CD4-positive, alpha-beta T cell treated with Interleukin-10 for 1 hour (primary cell): ENCODE results near the gene PCCA.
"Not testable (repeated sequence)": the region's sequence is repeated elsewhere in the genome, so short reads cannot be mapped to it uniquely, and the experiment has no call there.

Experiments
- DNase-seq: peaks from one replicate; pipeline ENCODE4 v3.0.0-alpha.2; 2020

The PCCA gene

GRCh38 chr13:100315522-100315921 lies 226.6 kb downstream of the PCCA start:
- DNase-seq = no peak

GRCh38 chr13:100318473-100318872 lies 229.6 kb downstream of the PCCA start:
- not testable (repeated sequence) for DNase-seq

GRCh38 chr13:100323937-100324336 lies 235.0 kb downstream of the PCCA start:
- DNase-seq = no peak

GRCh38 chr13:100330662-100331061 lies 241.8 kb downstream of the PCCA start:
- DNase-seq = no peak

GRCh38 chr13:100333141-100333540 lies 244.2 kb downstream of the PCCA start:
- no peak for DNase-seq

- no peak for DNase-seq
These were observed 245.3 kb downstream of the PCCA start for GRCh38 chr13:100334214-100334613.

GRCh38 chr13:100336795-100337516 lies 248.1 kb downstream of the PCCA start:
- DNase-seq = no peak

GRCh38 chr13:100338275-100338674 lies 249.4 kb downstream of the PCCA start:
- DNase-seq = no peak

- no peak for DNase-seq
These were observed 250.6 kb downstream of the PCCA start for GRCh38 chr13:100339411-100339940.

- DNase-seq = no peak
These were observed 252.0 kb downstream of the PCCA start for GRCh38 chr13:100340865-100341264.

- DNase-seq = no peak
These were observed 252.4 kb downstream of the PCCA start for GRCh38 chr13:100341327-100341726.

GRCh38 chr13:100344544-100344943 lies 255.7 kb downstream of the PCCA start:
- DNase-seq = no peak

GRCh38 chr13:100347968-100348367 lies 259.1 kb downstream of the PCCA start:
- no peak for DNase-seq

GRCh38 chr13:100349594-100349993 lies 260.7 kb downstream of the PCCA start:
- no peak for DNase-seq

- DNase-seq = no peak
These were observed 261.7 kb downstream of the PCCA start for GRCh38 chr13:100350601-100351000.

- DNase-seq = no peak
These were observed 267.5 kb downstream of the PCCA start for GRCh38 chr13:100356426-100356825.

- no peak for DNase-seq
These were observed 268.0 kb downstream of the PCCA start for GRCh38 chr13:100356889-100357288.

GRCh38 chr13:100357764-100358163 lies 268.9 kb downstream of the PCCA start:
- DNase-seq = no peak

- DNase-seq = no peak
These were observed 272.6 kb downstream of the PCCA start for GRCh38 chr13:100361504-100361903.

- no peak for DNase-seq
These were observed 273.5 kb downstream of the PCCA start for GRCh38 chr13:100362371-100362770.

GRCh38 chr13:100362781-100363180 lies 273.9 kb downstream of the PCCA start:
- no peak for DNase-seq

- no peak for DNase-seq
These were observed 274.4 kb downstream of the PCCA start for GRCh38 chr13:100363285-100363711.

GRCh38 chr13:100363874-100364273 lies 275.0 kb downstream of the PCCA start:
- DNase-seq = no peak

GRCh38 chr13:100364591-100364990 lies 275.7 kb downstream of the PCCA start:
- no peak for DNase-seq

- no peak for DNase-seq
These were observed 276.8 kb downstream of the PCCA start for GRCh38 chr13:100365680-100366079.
